ENCODE measurements around the gene MCC. TPM values are rescaled to one million over a fixed set of nuclear protein-coding genes. Genes with fewer than 3 reads are reported as not detected.

MCC gene
- polyA plus RNA-seq, 1 donor (not counting 4 experiments of a cell fraction or from before 2014, with no cell fraction given) = 24.6 TPM

GRCh38 chr5:113227798-113228197, 260.5 kb downstream of the MCC start:
- H4K20me1 ChIP-seq (ENCODE audit: control insufficient read depth, extremely low read depth, insufficient read depth, low read length) = no peaks in the 10 kb centered on the region
- FAIRE-seq = no peak

GRCh38 chr5:113226116-113226736, 262.0 kb downstream of the MCC start:
- peaks cover 70% of the 10 kb centered on the region for H3K79me2 ChIP-seq (ENCODE audit: control insufficient read depth, insufficient read depth, low read length)
- dilution Hi-C loops (cut with MboI; ENCODE audit: extremely low pct_ligation_motif_present, low sequenced_read_pairs) = no loop called here
- H3K4me1 ChIP-seq (ENCODE audit: control insufficient read depth, extremely low read depth, insufficient read depth, low read length) = peaks cover 25% of the 10 kb centered on the region
- no peak overlapping the region for H3K4me3 ChIP-seq (ENCODE audit: control insufficient read depth in 2 of 3, extremely low read depth in 1 of 3, insufficient read depth in 2 of 3, low read depth in 1 of 3, low read length in 3 of 3)
- H4K20me1 ChIP-seq (ENCODE audit: control insufficient read depth, extremely low read depth, insufficient read depth, low read length) = no peaks in the 10 kb centered on the region
- no peak for FAIRE-seq
- no peak overlapping the region for H2AFZ ChIP-seq (ENCODE audit: control insufficient read depth, low read length)
- H3K9me1 ChIP-seq (ENCODE audit: control insufficient read depth, extremely low read depth, insufficient read depth, low read length) = peaks cover under 1% of the 10 kb centered on the region
- H3K9ac ChIP-seq (ENCODE audit: control insufficient read depth, extremely low read depth, insufficient read depth, low read length) = no peak overlapping the region
- no peaks in the 10 kb centered on the region for H3K9me3 ChIP-seq (ENCODE audit: control insufficient read depth, low read depth, low read length)
- no peak for DNase-seq (ENCODE audit: low read depth, low spot score)
- no peaks in the 10 kb centered on the region for H3K36me3 ChIP-seq (ENCODE audit: control insufficient read depth in 2 of 2, extremely low read depth in 1 of 2, insufficient read depth in 2 of 2, low read length in 2 of 2)
- no peak overlapping the region for H3K27ac ChIP-seq (ENCODE audit: control insufficient read depth, insufficient read depth, low read length)
- H3K4me2 ChIP-seq (ENCODE audit: control insufficient read depth, extremely low read depth, insufficient read depth, low read depth, low read length) = no peak overlapping the region
- TF ChIP-seq EZH2 (IDR thresholded peaks at IDR 0.05; ENCODE audit: low read length) (no peak), CTCF (optimal IDR thresholded peaks at IDR 0.05 in 1 of 3, IDR thresholded peaks at IDR 0.05 in 1 of 3, conservative IDR thresholded peaks at IDR 0.05 in 1 of 3; ENCODE audit: extremely low read depth in 1 of 3, insufficient read depth in 2 of 3, low read length in 3 of 3) (no peak)
- no peaks in the 10 kb centered on the region for H3K27me3 ChIP-seq (ENCODE audit: control insufficient read depth, extremely low read depth, insufficient read depth, low read length)

More at GRCh38 chr5:113227798-113228197, 260.5 kb downstream of the MCC start:
- Histone ChIP-seq H3K9ac (ENCODE audit: control insufficient read depth, extremely low read depth, insufficient read depth, low read length) (no peak overlapping the region), H3K9me1 (ENCODE audit: control insufficient read depth, extremely low read depth, insufficient read depth, low read length) (no peaks in the 10 kb centered on the region), H3K9me3 (ENCODE audit: control insufficient read depth, low read depth, low read length) (no peaks in the 10 kb centered on the region), H3K27ac (ENCODE audit: control insufficient read depth, insufficient read depth, low read length) (no peak overlapping the region), H3K4me2 (ENCODE audit: control insufficient read depth, extremely low read depth, insufficient read depth, low read depth, low read length) (no peak overlapping the region), H3K4me3 (ENCODE audit: control insufficient read depth in 2 of 3, extremely low read depth in 1 of 3, insufficient read depth in 2 of 3, low read depth in 1 of 3, low read length in 3 of 3) (no peak overlapping the region), H3K36me3 (ENCODE audit: control insufficient read depth in 2 of 2, extremely low read depth in 1 of 2, insufficient read depth in 2 of 2, low read length in 2 of 2) (no peaks in the 10 kb centered on the region), H3K79me2 (ENCODE audit: control insufficient read depth, insufficient read depth, low read length) (peaks cover 62% of the 10 kb centered on the region), H2AFZ (ENCODE audit: control insufficient read depth, low read length) (no peak overlapping the region), H3K4me1 (ENCODE audit: control insufficient read depth, extremely low read depth, insufficient read depth, low read length) (peaks cover 32% of the 10 kb centered on the region), H3K27me3 (ENCODE audit: control insufficient read depth, extremely low read depth, insufficient read depth, low read length) (no peaks in the 10 kb centered on the region)
- no peak for TF ChIP-seq EZH2 (IDR thresholded peaks at IDR 0.05; ENCODE audit: low read length)
- no peak for TF ChIP-seq CTCF (optimal IDR thresholded peaks at IDR 0.05 in 1 of 3, IDR thresholded peaks at IDR 0.05 in 1 of 3, conservative IDR thresholded peaks at IDR 0.05 in 1 of 3; ENCODE audit: extremely low read depth in 1 of 3, insufficient read depth in 2 of 3, low read length in 3 of 3)
- dilution Hi-C loops (cut with MboI; ENCODE audit: extremely low pct_ligation_motif_present, low sequenced_read_pairs) = no loop called here
- DNase-seq (ENCODE audit: low read depth, low spot score) = no peak
